ENCODE results near the gene SAMD11.
A peak's percentile ranks its signal among the peaks of the same experiment; 100 is the strongest.

SAMD11 gene

GRCh38 chr1:958823-959730 is 35.4 kb downstream of the SAMD11 start, which contains the start of gene NOC2L:
NOC2L (minus strand) TSS chr1:959256; CDS start chr1:959240, 16 bp downstream.
- no peak for TF ChIP-seq CTCF (IDR thresholded peaks at IDR 0.05; ENCODE audit: extremely low read depth, missing control alignments)

GRCh38 chr1:959731-960362 is 36.1 kb downstream of the SAMD11 start:
- no peak for DNase-seq (ENCODE audit: low spot score)
- TF ChIP-seq CTCF (IDR thresholded peaks at IDR 0.05; ENCODE audit: extremely low read depth, missing control alignments): no peak

More at GRCh38 chr1:958823-959730, 35.4 kb downstream of the SAMD11 start, which contains the start of gene NOC2L:
- DNase-seq (ENCODE audit: low spot score): peak; percentile 98

GRCh38 chr1:960363-961131 is 36.8 kb downstream of the SAMD11 start, which contains the start of gene KLHL17:
KLHL17 (plus strand) TSS chr1:960584; CDS start chr1:960694, 110 bp downstream.
- TF ChIP-seq CTCF (IDR thresholded peaks at IDR 0.05; ENCODE audit: extremely low read depth, missing control alignments): no peak
- peak; percentile 95 for DNase-seq (ENCODE audit: low spot score)

GRCh38 chr1:961132-961669 is 37.5 kb downstream of the SAMD11 start:
- TF ChIP-seq CTCF (IDR thresholded peaks at IDR 0.05; ENCODE audit: extremely low read depth, missing control alignments): no peak
- DNase-seq (ENCODE audit: low spot score): peak; percentile 75

- TF ChIP-seq CTCF (IDR thresholded peaks at IDR 0.05; ENCODE audit: extremely low read depth, missing control alignments): no peak
- DNase-seq (ENCODE audit: low spot score): no peak
These were observed 38.9 kb downstream of the SAMD11 start for GRCh38 chr1:962381-963300.

GRCh38 chr1:963301-963651 is 39.6 kb downstream of the SAMD11 start:
- no peak for TF ChIP-seq CTCF (IDR thresholded peaks at IDR 0.05; ENCODE audit: extremely low read depth, missing control alignments)
- DNase-seq (ENCODE audit: low spot score): no peak

Measured in GM20000 (cell line).